GM18517 (cell line): Measurements from ENCODE around the gene SPOCK2.
"Not testable (repeated sequence)": the region's sequence is repeated elsewhere in the genome, so short reads cannot be mapped to it uniquely, and the experiment has no call there.

ENCODE experiments used
- ATAC-seq: cut with Tn5 transposase; IDR thresholded peaks from one replicate; pipeline ENCODE4 v1.9.1; 2021; ENCODE audit warnings: mild to moderate bottlenecking, moderate library complexity; ENCODE audit not compliant: unreplicated experiment

Gene SPOCK2

GRCh38 chr10:72108830-72109635 is 20.7 kb upstream of the SPOCK2 start:
- no peak for ATAC-seq

GRCh38 chr10:72108004-72108370 is 19.6 kb upstream of the SPOCK2 start:
- ATAC-seq: not testable (repeated sequence)

- no peak for ATAC-seq
These were observed 19.1 kb upstream of the SPOCK2 start for GRCh38 chr10:72107325-72108003.

GRCh38 chr10:72106896-72107295 is 18.5 kb upstream of the SPOCK2 start:
- ATAC-seq: no peak

- ATAC-seq: no peak
These were observed 18.0 kb upstream of the SPOCK2 start for GRCh38 chr10:72106154-72106849.

- no peak for ATAC-seq
These were observed 17.4 kb upstream of the SPOCK2 start for GRCh38 chr10:72105710-72106109.

GRCh38 chr10:72105098-72105475 is 16.7 kb upstream of the SPOCK2 start:
- no peak for ATAC-seq

- no peak for ATAC-seq
These were observed 16.2 kb upstream of the SPOCK2 start for GRCh38 chr10:72104472-72105097.

GRCh38 chr10:72099600-72099921 is 11.2 kb upstream of the SPOCK2 start:
- no peak for ATAC-seq

GRCh38 chr10:72098836-72099599 is 10.7 kb upstream of the SPOCK2 start:
- ATAC-seq: no peak

GRCh38 chr10:72098301-72098835 is 10.0 kb upstream of the SPOCK2 start:
- no peak for ATAC-seq

- ATAC-seq: no peak
These were observed 9.3 kb upstream of the SPOCK2 start for GRCh38 chr10:72097448-72098300.

GRCh38 chr10:72096115-72097000 is 8.0 kb upstream of the SPOCK2 start:
- no peak for ATAC-seq

- ATAC-seq: no peak
These were observed 6.8 kb upstream of the SPOCK2 start for GRCh38 chr10:72095195-72095594.

GRCh38 chr10:72094574-72094973 is 6.2 kb upstream of the SPOCK2 start:
- ATAC-seq: no peak

GRCh38 chr10:72093450-72093849 is 5.1 kb upstream of the SPOCK2 start:
- no peak for ATAC-seq

GRCh38 chr10:72092987-72093386 is 4.6 kb upstream of the SPOCK2 start:
- ATAC-seq: no peak

GRCh38 chr10:72092171-72092924 is 4.0 kb upstream of the SPOCK2 start:
- no peak for ATAC-seq
